Bronchial epithelial cell (primary cell): ENCODE measurements around the gene SEMA6A. TPM values are rescaled to one million over a fixed set of nuclear protein-coding genes. Genes with fewer than 3 reads are reported as not detected.
"Not testable (repeated sequence)": the region's sequence is repeated elsewhere in the genome, so short reads cannot be mapped to it uniquely, and the experiment has no call there.

ENCODE experiments used
- DNase-seq: peaks from one replicate; pipeline ENCODE4 v3.0.0-alpha.2; 2010; ENCODE audit warnings: low read depth
- FAIRE-seq: peaks from 2 replicates; lab custom pipeline; 2011; peaks lifted over from hg19 to GRCh38; lab: Jason Lieb, UNC
- H3K27me3 ChIP-seq: 2 replicates; pipeline ENCODE4 v1.5.1; 2011; ENCODE audit warnings: low read length; ENCODE audit not compliant: control insufficient read depth, insufficient read depth
- H3K36me3 ChIP-seq: 2 replicates; pipeline ENCODE4 v1.5.1; 2011; ENCODE audit warnings: low read length; ENCODE audit not compliant: control insufficient read depth, insufficient read depth
- H3K4me3 ChIP-seq: 2 replicates; pipeline ENCODE4 v1.5.1; 2011; ENCODE audit warnings: mild to moderate bottlenecking, low read depth, low read length, control low read depth
- total RNA-seq: library from RNA; depleted of rRNA; stranded (reverse); fragments of >200 nt; gene quantifications from 2 replicates; pipeline ENCODE4 v1.2.1, GENCODE V29; 2014
- TF ChIP-seq, protein P1 (sequence below): IDR thresholded peaks from 2 replicates; pipeline ENCODE4 v1.5.1; 2011; ENCODE audit warnings: mild to moderate bottlenecking, moderate library complexity, low read length, control low read depth, inconsistent platforms; ENCODE audit not compliant: insufficient read depth, severe bottlenecking

Gene SEMA6A
- total RNA-seq, 1 donor from 2014 or later, result 0.53 TPM

DNA sequence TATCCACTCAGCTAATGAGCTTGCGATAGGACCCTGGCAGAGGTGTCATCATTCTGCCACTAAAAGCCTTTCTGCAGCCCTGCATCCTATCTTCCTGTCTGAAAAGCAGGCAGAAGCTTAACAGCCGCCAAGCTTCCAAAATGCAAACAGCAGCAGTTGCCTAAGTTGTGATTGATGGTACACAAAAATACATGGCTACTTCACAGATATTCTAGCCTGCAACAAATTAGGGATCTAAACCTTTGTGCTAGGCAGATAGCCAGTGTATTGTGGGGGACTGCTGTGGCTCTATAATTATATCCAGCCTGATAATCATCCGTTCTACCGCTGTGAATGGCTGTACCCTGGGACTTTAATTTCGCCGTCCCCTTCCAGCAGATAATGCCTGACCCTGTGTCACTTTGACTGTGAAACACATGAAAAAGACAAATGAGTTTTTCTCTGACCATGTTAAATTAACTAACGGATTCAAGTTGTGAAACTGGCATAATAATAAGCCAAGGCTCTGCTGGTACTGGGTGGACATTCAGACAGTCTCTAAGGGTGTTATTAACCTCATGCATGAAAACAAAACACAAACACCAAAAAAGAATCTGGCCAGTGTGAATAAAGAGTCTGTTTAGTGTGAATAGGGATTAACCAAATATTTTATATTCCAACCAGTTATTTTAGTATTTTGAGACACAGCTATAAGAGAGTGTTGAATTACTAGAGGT lies 45.9 kb downstream of the SEMA6A start:
- TF ChIP-seq, protein P1, sequence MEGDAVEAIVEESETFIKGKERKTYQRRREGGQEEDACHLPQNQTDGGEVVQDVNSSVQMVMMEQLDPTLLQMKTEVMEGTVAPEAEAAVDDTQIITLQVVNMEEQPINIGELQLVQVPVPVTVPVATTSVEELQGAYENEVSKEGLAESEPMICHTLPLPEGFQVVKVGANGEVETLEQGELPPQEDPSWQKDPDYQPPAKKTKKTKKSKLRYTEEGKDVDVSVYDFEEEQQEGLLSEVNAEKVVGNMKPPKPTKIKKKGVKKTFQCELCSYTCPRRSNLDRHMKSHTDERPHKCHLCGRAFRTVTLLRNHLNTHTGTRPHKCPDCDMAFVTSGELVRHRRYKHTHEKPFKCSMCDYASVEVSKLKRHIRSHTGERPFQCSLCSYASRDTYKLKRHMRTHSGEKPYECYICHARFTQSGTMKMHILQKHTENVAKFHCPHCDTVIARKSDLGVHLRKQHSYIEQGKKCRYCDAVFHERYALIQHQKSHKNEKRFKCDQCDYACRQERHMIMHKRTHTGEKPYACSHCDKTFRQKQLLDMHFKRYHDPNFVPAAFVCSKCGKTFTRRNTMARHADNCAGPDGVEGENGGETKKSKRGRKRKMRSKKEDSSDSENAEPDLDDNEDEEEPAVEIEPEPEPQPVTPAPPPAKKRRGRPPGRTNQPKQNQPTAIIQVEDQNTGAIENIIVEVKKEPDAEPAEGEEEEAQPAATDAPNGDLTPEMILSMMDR, result no peak
- Histone ChIP-seq H3K4me3 (no peak overlapping the region), H3K36me3 (no peaks in the 10 kb centered on the region), H3K27me3 (peaks cover 4% of the 10 kb centered on the region)
- no peak for FAIRE-seq
- no peak for DNase-seq

DNA sequence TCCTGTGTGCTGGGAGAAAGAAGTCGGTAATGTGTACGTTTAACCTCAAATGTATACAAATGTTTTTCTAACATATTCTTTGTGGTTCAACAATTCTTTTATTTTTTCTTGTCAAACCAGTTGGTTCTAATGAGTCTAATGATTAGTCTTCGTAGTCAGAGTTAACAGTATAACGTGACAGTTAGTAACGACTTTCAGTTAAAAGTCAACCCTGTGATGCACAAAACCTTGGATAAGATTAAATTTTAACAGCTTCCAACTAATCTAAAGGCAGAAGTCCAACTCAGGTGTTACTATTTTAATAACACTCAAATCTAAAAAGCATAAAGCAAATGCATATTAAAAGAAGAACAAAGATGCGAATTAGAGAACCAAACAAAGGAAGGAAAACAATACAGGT lies 47.0 kb downstream of the SEMA6A start:
- no peak for DNase-seq
- Histone ChIP-seq H3K36me3 (no peaks in the 10 kb centered on the region), H3K27me3 (peaks cover 4% of the 10 kb centered on the region), H3K4me3 (no peak overlapping the region)
- FAIRE-seq, result no peak
- TF ChIP-seq, protein P1, result no peak

DNA sequence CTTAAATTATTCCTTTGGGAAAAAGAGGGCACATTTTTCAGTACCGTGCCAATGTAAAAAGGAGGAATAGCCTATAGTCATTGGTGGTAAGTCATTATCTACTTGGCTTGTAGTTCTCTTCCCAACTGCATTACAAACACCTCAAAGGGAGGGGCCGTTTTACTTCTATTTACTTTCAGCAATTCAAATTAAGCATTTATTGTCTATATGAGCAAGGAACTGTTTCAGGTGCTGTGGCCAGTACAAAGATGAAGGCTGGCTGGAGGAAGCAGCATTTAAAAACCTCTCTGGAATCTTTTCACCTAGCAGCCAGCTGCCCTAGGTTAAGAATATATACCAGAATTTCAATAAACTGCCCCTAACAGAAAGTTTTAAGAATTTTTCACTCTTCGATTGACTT lies 48.9 kb downstream of the SEMA6A start:
- H3K36me3 ChIP-seq, result no peaks in the 10 kb centered on the region
- no peak for FAIRE-seq
- H3K4me3 ChIP-seq, result no peak overlapping the region
- peaks cover 2% of the 10 kb centered on the region for H3K27me3 ChIP-seq
- DNase-seq, result no peak
- TF ChIP-seq, protein P1, result no peak

DNA sequence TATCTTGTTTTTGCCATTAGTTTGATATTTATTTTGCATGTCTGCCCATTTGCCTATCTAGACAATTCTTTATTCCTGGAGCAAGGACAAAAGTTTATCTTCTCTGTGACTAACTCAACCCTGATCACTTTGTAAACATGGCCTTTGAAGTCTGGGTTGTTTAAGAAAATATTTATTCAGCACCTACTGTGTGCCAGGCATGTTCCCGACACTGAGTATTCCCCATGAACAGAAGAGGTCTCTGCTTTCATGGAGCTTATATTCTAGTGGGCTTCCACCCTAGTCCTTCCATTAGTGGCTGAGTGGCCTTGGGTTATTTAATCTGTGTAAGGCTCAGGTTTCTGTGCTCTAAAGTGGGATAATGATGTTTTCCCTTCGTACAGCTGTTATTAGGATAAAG lies 49.7 kb downstream of the SEMA6A start:
- TF ChIP-seq, protein P1, result no peak
- no peak for DNase-seq
- no peak overlapping the region for H3K4me3 ChIP-seq
- H3K36me3 ChIP-seq, result no peaks in the 10 kb centered on the region
- peaks cover 2% of the 10 kb centered on the region for H3K27me3 ChIP-seq
- no peak for FAIRE-seq

DNA sequence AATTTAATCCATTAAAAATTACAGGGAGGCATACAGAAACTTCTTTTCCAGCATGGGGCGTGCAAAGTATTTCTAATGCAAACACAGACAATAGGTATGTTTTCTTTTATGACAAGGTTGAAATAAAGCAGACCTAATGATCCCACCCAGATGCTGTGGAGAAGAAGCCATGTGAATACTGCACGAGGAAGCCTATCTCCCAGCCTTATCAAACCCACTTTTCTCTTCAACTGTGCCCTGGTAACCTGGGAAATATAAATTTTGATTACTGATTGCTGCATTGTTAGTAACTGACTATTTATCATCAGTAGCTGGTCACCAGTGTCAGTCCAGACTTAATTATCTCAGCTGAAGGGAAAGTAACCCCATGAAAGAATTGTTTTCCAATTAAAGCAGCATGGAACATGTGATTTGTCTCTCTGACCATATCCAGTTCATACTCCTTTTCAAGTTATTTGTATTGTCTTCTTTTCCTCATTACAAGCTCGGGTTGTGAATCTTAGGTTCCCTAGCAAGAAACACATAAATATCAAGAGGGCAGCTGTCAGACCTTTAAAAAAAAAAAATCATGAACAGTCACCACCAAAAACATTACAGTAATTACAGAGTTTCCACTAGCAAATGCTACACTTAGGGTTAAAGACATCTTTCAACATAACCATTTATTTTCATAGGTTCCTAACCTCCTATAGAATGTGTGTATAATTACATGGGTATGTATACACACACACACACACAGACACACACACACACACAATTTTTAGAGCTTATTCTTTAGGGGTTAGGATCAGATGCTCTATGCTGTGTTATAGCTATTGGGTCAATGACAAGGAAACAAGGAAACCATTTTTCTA lies 50.3 kb downstream of the SEMA6A start:
- FAIRE-seq (no peak), DNase-seq (no peak)
- TF ChIP-seq, protein P1, result no peak
- H3K36me3 ChIP-seq, result no peaks in the 10 kb centered on the region
- H3K4me3 ChIP-seq, result no peak overlapping the region
- peaks cover 2% of the 10 kb centered on the region for H3K27me3 ChIP-seq

DNA sequence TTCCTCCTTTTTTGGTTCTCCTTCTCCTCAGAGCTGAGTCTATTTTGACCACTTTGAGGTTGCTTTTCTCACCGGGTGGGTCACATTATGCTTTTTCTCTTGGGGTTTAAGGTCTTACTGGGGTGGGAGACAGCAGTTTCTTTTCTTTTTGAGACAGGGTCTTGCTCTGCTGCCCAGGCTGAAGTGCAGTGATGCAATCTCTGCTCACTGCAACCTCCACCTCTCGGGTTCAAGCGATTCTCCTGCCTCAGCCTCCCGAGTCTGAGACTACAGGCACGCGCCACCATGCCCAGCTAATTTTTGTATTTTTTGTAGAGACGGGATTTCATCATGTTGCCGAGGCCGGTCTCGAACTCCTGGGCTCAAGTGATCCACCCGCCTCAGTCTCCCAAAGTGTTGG lies 51.4 kb downstream of the SEMA6A start:
- FAIRE-seq, H3K4me3 ChIP-seq, H3K36me3 ChIP-seq, DNase-seq, H3K27me3 ChIP-seq: not testable (repeated sequence)
